OCI-LY7 (cell line): ENCODE data around the gene FGF7.

Experiments
- EZH2phosphoT487 ChIP-seq: fragments of 200-600 bp; sonication (generic); IDR thresholded peaks from 2 replicates; pipeline ENCODE4 v1.6.1; 2018; ENCODE audit warnings: low read depth, borderline replicate concordance, mild to moderate bottlenecking, mixed run types, antibody characterized with exemption, low read length, moderate library complexity, mixed read lengths
- TF ChIP-seq, protein P1 (sequence below): fragments of 200-600 bp; sonication (generic); conservative IDR thresholded peaks from 2 replicates; pipeline ENCODE4 v1.5.1; 2014; ENCODE audit warnings: mild to moderate bottlenecking, antibody characterized with exemption, low read length, moderate library complexity, mixed read lengths

DNA sequence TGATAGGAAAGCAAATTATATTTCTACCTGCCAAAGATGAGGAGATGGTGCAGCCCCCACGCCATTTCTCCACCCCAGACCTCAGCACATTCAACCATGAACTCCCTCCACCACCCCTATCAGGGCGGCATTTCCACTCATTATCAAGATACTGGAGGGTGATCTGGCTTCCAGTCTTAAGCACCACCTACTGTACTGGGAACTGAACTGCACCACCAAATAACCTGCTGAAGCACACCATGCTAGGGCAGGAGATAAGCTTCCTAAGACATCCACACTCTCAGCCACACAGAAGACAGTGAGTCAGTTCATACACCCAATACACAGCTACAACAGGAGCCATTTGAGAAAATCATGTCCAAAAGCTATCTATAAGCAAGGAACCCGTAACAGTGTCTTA lies 98.8 kb downstream of the FGF7 start:
- TF ChIP-seq EZH2phosphoT487 = no peak
- TF ChIP-seq, protein P1, sequence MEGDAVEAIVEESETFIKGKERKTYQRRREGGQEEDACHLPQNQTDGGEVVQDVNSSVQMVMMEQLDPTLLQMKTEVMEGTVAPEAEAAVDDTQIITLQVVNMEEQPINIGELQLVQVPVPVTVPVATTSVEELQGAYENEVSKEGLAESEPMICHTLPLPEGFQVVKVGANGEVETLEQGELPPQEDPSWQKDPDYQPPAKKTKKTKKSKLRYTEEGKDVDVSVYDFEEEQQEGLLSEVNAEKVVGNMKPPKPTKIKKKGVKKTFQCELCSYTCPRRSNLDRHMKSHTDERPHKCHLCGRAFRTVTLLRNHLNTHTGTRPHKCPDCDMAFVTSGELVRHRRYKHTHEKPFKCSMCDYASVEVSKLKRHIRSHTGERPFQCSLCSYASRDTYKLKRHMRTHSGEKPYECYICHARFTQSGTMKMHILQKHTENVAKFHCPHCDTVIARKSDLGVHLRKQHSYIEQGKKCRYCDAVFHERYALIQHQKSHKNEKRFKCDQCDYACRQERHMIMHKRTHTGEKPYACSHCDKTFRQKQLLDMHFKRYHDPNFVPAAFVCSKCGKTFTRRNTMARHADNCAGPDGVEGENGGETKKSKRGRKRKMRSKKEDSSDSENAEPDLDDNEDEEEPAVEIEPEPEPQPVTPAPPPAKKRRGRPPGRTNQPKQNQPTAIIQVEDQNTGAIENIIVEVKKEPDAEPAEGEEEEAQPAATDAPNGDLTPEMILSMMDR = 0 out of 2 replicates have a peak, but pooled peaks have one; percentile 29
